Fibroblast of lung (primary cell): ENCODE measurements around the gene DYSF. TPM values are rescaled to one million over a fixed set of nuclear protein-coding genes. Genes with fewer than 3 reads are reported as not detected.

Source experiments
- DNase-seq, 2 donors: peaks; one replicate each; pipeline versions ENCODE4 v3.0.0 to v3.0.0-alpha.2; 2010; ENCODE audit warnings: low read depth in 2 of 2
- H2AFZ ChIP-seq: 2 replicates; pipeline ENCODE4 v1.5.1; 2012; ENCODE audit warnings: low read length, control low read depth, inconsistent platforms
- H3K27ac ChIP-seq: 2 replicates; pipeline ENCODE4 v1.5.1; 2011; ENCODE audit warnings: low read length, control low read depth; ENCODE audit not compliant: insufficient read depth
- H3K27me3 ChIP-seq: 2 replicates; pipeline ENCODE4 v1.5.1; 2011; ENCODE audit warnings: mild to moderate bottlenecking, low read length; ENCODE audit not compliant: control insufficient read depth, insufficient read depth
- H3K36me3 ChIP-seq: 2 replicates; pipeline ENCODE4 v1.5.1; 2011; ENCODE audit warnings: low read length; ENCODE audit not compliant: control insufficient read depth, insufficient read depth
- H3K4me1 ChIP-seq: 2 replicates; pipeline ENCODE4 v1.5.1; 2011; ENCODE audit warnings: low read length; ENCODE audit not compliant: control insufficient read depth, insufficient read depth; ENCODE audit errors: extremely low read depth
- H3K4me2 ChIP-seq: 2 replicates; pipeline ENCODE4 v1.5.1; 2011; ENCODE audit warnings: low read length, control low read depth; ENCODE audit not compliant: insufficient read depth; ENCODE audit errors: extremely low read depth
- H3K4me3 ChIP-seq, 4 experiments: fragments of 200-600 bp in 1 of 4; sonication (generic) in 1 of 4; replicated peaks in 1 of 4; 2 replicates each; pipeline ENCODE4 v1.5.1; 2011 to 2016; ENCODE audit warnings: low read length in 4 of 4, low read depth in 3 of 4, mild to moderate bottlenecking in 3 of 4, control low read depth in 2 of 4, inconsistent platforms in 1 of 4, mixed read lengths in 1 of 4; ENCODE audit not compliant: insufficient read depth in 1 of 4; ENCODE audit errors: control extremely low read depth in 1 of 4
- H3K79me2 ChIP-seq: 2 replicates; pipeline ENCODE4 v1.5.1; 2012; ENCODE audit warnings: mild to moderate bottlenecking, low read length, inconsistent platforms; ENCODE audit not compliant: control insufficient read depth, insufficient read depth
- H3K9ac ChIP-seq: 2 replicates; pipeline ENCODE4 v1.5.1; 2011; ENCODE audit warnings: mild to moderate bottlenecking, low read length, control low read depth; ENCODE audit not compliant: insufficient read depth
- H3K9me3 ChIP-seq: 2 replicates; pipeline ENCODE4 v1.5.1; 2012; ENCODE audit warnings: low read depth, low read length; ENCODE audit not compliant: control insufficient read depth, insufficient read depth
- H4K20me1 ChIP-seq: 2 replicates; pipeline ENCODE4 v1.5.1; 2011; ENCODE audit warnings: low read length; ENCODE audit not compliant: control insufficient read depth, insufficient read depth; ENCODE audit errors: extremely low read depth
- CTCF ChIP-seq, 2 donors: IDR thresholded peaks in 1 of 2; conservative IDR thresholded peaks in 1 of 2; 1 replicate in 1 of 2; 2 replicates in 1 of 2; pipeline ENCODE4 v1.5.1; 2011 to 2012; ENCODE audit warnings: low read length in 2 of 2, control low read depth in 1 of 2, inconsistent platforms in 1 of 2, low read depth in 1 of 2, mild to moderate bottlenecking in 1 of 2
- EZH2 ChIP-seq: IDR thresholded peaks from 2 replicates; pipeline ENCODE4 v1.5.1; 2012; ENCODE audit warnings: low read length, control low read depth, mild to moderate bottlenecking; ENCODE audit errors: missing control alignments
- polyA plus RNA-seq, 2 donors: library from polyadenylated mRNA; depleted of rRNA in 1 of 2; stranded (reverse) in 1 of 2; unstranded in 1 of 2; fragments of >200 nt; gene quantifications; 2 replicates each; pipeline ENCODE4 v1.2.1, GENCODE V29; 2011 to 2012; ENCODE audit warnings: missing spikeins in 1 of 2
- total RNA-seq: library from RNA; depleted of rRNA; stranded (reverse); fragments of >200 nt; gene quantifications from 2 replicates; pipeline ENCODE4 v1.2.1, GENCODE V29; 2014

Gene DYSF
- total and polyA plus RNA-seq, 2 donors (not counting 1 experiment from before 2014, with no cell fraction given): under 0.01 to 0.67 TPM

DNA sequence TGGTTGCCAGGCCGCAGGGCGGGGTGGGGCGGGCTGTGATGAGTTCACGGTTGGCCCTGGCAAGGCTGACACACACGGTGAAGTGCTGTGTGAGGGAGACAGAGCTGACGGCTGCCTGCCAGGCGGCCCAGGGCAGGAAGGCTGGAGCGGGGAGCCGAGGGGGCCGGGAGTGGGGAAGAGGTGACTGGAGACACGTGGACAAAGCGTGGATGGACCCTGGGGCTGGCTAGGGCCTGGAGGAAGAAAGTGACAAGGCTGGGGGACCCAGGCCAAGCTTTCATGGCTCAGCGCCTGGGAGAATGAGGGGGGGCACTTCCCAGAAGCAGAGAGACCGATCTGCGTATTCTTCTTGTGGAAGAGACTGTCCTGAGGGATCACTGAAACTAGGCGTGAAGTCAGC is 123.2 kb downstream of the DYSF start:
- no peak overlapping the region for H3K9ac ChIP-seq
- H3K9me3 ChIP-seq: no peaks in the 10 kb centered on the region
- H3K4me2 ChIP-seq: no peak overlapping the region
- no peaks in the 10 kb centered on the region for H3K79me2 ChIP-seq
- no peak for TF ChIP-seq EZH2
- no peak for TF ChIP-seq CTCF (conservative IDR thresholded peaks at IDR 0.05 in 1 of 2, IDR thresholded peaks at IDR 0.05 in 1 of 2; ENCODE audit: low read depth in 1 of 2, low read length in 2 of 2)
- no peak overlapping the region for H3K4me3 ChIP-seq
- no peak for DNase-seq
- no peaks in the 10 kb centered on the region for H3K4me1 ChIP-seq
- H3K36me3 ChIP-seq: no peaks in the 10 kb centered on the region
- no peak overlapping the region for H3K27ac ChIP-seq
- H2AFZ ChIP-seq: no peak overlapping the region
- H4K20me1 ChIP-seq: no peaks in the 10 kb centered on the region
- H3K27me3 ChIP-seq: peaks cover 2% of the 10 kb centered on the region

- Histone ChIP-seq H3K79me2 (no peaks in the 10 kb centered on the region), H2AFZ (no peak overlapping the region), H3K36me3 (no peaks in the 10 kb centered on the region), H3K4me1 (no peaks in the 10 kb centered on the region), H3K27me3 (peaks cover 2% of the 10 kb centered on the region), H3K4me3 (no peak overlapping the region), H3K9ac (no peak overlapping the region), H3K4me2 (no peak overlapping the region), H4K20me1 (no peaks in the 10 kb centered on the region), H3K27ac (no peak overlapping the region), H3K9me3 (no peaks in the 10 kb centered on the region)
- TF ChIP-seq EZH2 (no peak), CTCF (conservative IDR thresholded peaks at IDR 0.05 in 1 of 2, IDR thresholded peaks at IDR 0.05 in 1 of 2; ENCODE audit: low read depth in 1 of 2, low read length in 2 of 2) (no peak)
- no peak for DNase-seq
Observed at GRCh38 chr2:71577209-71577608, 123.8 kb downstream of the DYSF start.

DNA sequence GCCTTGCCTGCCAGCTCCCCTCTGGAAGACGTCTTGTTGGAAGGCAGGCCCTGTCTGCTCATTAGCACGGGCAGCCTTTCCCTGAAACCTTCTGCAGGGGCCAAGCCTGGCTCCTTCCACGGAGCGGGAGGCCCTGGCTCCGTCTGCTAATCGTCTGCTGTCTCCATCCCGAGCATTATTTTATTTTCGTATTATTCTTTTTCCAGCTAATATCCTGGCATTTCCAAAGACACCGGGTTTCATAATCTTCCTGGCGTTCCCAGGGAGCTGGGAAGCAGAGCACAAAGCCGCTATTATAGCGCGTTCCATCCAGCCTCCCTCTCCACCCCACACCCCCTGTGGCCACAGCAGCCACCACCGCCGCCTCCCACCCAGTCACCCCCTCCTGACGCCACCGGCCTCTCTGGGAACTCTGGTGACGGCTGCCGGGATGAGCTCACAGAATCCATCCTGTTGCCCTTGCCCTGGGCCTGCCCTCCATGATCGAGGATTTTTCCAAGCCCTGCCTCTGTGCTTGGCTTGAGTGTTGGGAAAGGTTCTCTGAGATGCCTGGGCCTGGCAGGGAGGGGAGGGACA is 125.5 kb downstream of the DYSF start:
- Histone ChIP-seq H3K4me2 (no peak overlapping the region), H3K79me2 (no peaks in the 10 kb centered on the region), H2AFZ (no peak overlapping the region), H3K27ac (no peak overlapping the region), H3K36me3 (no peaks in the 10 kb centered on the region), H3K9me3 (no peaks in the 10 kb centered on the region), H4K20me1 (no peaks in the 10 kb centered on the region), H3K4me3 (peak overlapping the region in 1 of 4 experiments; percentile 39), H3K9ac (no peak overlapping the region), H3K27me3 (peaks cover 2% of the 10 kb centered on the region), H3K4me1 (no peaks in the 10 kb centered on the region)
- peak; percentile 20 to 27 for DNase-seq
- TF ChIP-seq CTCF (conservative IDR thresholded peaks at IDR 0.05 in 1 of 2, IDR thresholded peaks at IDR 0.05 in 1 of 2; ENCODE audit: low read depth in 1 of 2, low read length in 2 of 2): no peak
- no peak for TF ChIP-seq EZH2
